Nephron (organoid): Measurements from ENCODE around the gene CTPS1.

Experiments used
- H3K27ac Mint-ChIP-seq, 3 experiments: 2 replicates each; pipeline ENCODE4 v1.8.0; 2020; ENCODE audit warnings: mixed read lengths in 3 of 3, mild to moderate bottlenecking in 2 of 3, moderate library complexity in 1 of 3
- H3K27me3 Mint-ChIP-seq: 2 replicates; pipeline ENCODE4 v1.8.0; 2021; ENCODE audit warnings: low read depth, mild to moderate bottlenecking, moderate library complexity, mixed read lengths
- H3K36me3 Mint-ChIP-seq: 2 replicates; pipeline ENCODE4 v1.8.0; 2020; ENCODE audit warnings: low read depth, mixed read lengths
- H3K4me1 Mint-ChIP-seq: 2 replicates; pipeline ENCODE4 v1.8.0; 2020; ENCODE audit warnings: mixed read lengths
- H3K4me3 Mint-ChIP-seq, 3 experiments: 2 replicates each; pipeline ENCODE4 v1.8.0; 2020; ENCODE audit warnings: mild to moderate bottlenecking in 3 of 3, mixed read lengths in 3 of 3, moderate library complexity in 2 of 3
- H3K9me3 Mint-ChIP-seq: 2 replicates; pipeline ENCODE4 v1.8.0; 2020; ENCODE audit warnings: mixed read lengths
- TF ChIP-seq, protein P1 (sequence below), 3 experiments: fragments of 200-600 bp; sonication (generic); IDR thresholded peaks; one replicate each; pipeline ENCODE4 v1.5.0; 2021; ENCODE audit warnings: antibody characterized with exemption in 3 of 3; ENCODE audit not compliant: unreplicated experiment in 3 of 3

The CTPS1 gene

DNA sequence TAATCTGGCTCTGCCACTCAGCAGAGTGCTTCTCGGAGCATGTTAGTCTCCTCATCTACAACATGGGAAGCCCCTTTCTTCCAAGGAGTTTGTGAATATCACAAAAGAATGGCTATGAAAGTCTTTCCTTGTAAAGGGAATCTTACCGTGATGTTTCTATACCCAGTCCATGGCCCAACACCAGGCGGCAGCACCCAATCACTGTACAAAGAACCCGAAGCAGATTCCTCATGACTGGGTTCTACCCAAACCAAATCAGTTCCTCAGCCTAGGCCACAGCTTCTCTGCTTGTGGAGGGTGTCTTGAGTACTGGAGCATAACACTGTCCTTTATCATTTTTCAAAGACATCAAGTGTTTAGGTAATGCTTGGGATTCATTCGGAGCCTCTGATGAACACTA is 58.6 kb downstream of the CTPS1 start:
- TF ChIP-seq, protein P1, sequence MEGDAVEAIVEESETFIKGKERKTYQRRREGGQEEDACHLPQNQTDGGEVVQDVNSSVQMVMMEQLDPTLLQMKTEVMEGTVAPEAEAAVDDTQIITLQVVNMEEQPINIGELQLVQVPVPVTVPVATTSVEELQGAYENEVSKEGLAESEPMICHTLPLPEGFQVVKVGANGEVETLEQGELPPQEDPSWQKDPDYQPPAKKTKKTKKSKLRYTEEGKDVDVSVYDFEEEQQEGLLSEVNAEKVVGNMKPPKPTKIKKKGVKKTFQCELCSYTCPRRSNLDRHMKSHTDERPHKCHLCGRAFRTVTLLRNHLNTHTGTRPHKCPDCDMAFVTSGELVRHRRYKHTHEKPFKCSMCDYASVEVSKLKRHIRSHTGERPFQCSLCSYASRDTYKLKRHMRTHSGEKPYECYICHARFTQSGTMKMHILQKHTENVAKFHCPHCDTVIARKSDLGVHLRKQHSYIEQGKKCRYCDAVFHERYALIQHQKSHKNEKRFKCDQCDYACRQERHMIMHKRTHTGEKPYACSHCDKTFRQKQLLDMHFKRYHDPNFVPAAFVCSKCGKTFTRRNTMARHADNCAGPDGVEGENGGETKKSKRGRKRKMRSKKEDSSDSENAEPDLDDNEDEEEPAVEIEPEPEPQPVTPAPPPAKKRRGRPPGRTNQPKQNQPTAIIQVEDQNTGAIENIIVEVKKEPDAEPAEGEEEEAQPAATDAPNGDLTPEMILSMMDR (IDR thresholded peaks at IDR 0.05; ENCODE audit: unreplicated experiment in 3 of 3) = no peak
- H3K4me3 Mint-ChIP-seq = no peak overlapping the region
- no peaks in the 10 kb centered on the region for H3K9me3 Mint-ChIP-seq
- H3K4me1 Mint-ChIP-seq = no peaks in the 10 kb centered on the region
- no peak overlapping the region for H3K27ac Mint-ChIP-seq
- H3K36me3 Mint-ChIP-seq = peaks cover 39% of the 10 kb centered on the region
- no peaks in the 10 kb centered on the region for H3K27me3 Mint-ChIP-seq

DNA sequence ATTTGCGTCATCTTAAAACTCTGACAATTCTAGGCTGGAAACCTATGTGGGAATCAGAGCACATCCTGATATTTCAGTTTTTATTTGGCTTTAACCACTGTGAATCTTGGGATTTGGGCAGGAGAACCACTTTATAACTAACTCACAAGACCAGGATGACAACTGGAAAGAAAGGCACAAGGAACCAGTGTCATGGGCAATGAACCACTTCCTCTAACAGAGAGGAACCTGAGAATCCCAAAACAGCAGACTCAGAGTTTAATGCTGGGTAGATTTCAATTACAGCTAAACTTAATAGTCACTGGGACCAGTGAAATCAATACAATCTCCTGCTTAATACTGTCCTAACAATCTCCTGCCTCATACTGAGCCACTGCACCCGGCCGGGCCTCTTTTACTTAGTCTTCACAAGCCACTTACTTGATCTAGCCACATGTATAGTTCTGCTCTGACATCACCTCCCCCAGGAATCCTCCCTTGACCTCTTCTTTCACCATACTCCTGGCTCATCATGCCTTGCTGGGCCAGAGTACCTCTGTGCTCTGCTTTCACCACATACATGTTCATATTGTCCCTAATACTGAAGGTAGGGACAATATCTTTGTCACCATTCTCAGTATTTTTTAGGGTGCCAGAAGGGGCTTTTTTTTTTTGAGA is 62.2 kb downstream of the CTPS1 start:
- TF ChIP-seq, protein P1 (IDR thresholded peaks at IDR 0.05; ENCODE audit: unreplicated experiment in 3 of 3) = no peak
- peaks cover 52% of the 10 kb centered on the region for H3K36me3 Mint-ChIP-seq

DNA sequence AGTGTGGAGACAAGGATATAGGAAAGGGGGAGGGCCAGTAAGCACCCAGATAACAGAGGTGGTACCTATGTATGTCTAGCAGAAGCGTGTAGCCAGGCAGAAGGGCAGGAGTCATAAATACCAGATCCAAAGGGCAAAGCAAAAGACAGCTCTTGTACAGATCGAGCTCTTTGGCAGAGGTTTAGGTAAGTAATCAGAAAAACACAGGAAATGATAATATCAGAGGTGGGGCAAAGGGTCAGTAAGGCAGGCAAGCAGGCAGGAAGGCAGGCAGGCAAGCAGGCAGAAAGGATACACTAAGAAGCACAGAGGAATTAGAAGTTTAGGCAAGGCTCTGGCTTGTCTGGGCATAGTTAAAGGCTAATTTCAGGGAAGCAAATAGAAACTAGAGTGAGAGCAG is 64.7 kb downstream of the CTPS1 start:
- H3K27me3 Mint-ChIP-seq = no peaks in the 10 kb centered on the region
- H3K9me3 Mint-ChIP-seq = no peaks in the 10 kb centered on the region
- TF ChIP-seq, protein P1 (IDR thresholded peaks at IDR 0.05; ENCODE audit: unreplicated experiment in 3 of 3) = no peak
- H3K4me3 Mint-ChIP-seq = no peak overlapping the region
- H3K27ac Mint-ChIP-seq = peak overlapping the region in 1 of 3 experiments; percentile 6
- H3K4me1 Mint-ChIP-seq = no peaks in the 10 kb centered on the region
- H3K36me3 Mint-ChIP-seq = peaks cover 61% of the 10 kb centered on the region

More for the DNA sequence above, 62.2 kb downstream of the CTPS1 start:
- Mint-ChIP-seq H3K9me3 (no peaks in the 10 kb centered on the region), H3K4me3 (no peak overlapping the region), H3K27ac (no peak overlapping the region), H3K27me3 (no peaks in the 10 kb centered on the region), H3K4me1 (no peaks in the 10 kb centered on the region)

- Mint-ChIP-seq H3K4me3 (no peak overlapping the region), H3K27me3 (no peaks in the 10 kb centered on the region), H3K36me3 (peaks cover 64% of the 10 kb centered on the region), H3K9me3 (no peaks in the 10 kb centered on the region), H3K27ac (no peak overlapping the region), H3K4me1 (no peaks in the 10 kb centered on the region)
- TF ChIP-seq, protein P1 (IDR thresholded peaks at IDR 0.05; ENCODE audit: unreplicated experiment in 3 of 3) = no peak
Observed at GRCh38 chr1:41045740-41046139, 66.2 kb downstream of the CTPS1 start.

GRCh38 chr1:41046347-41046775 is 66.9 kb downstream of the CTPS1 start:
- no peaks in the 10 kb centered on the region for H3K9me3 Mint-ChIP-seq
- TF ChIP-seq, protein P1 (IDR thresholded peaks at IDR 0.05; ENCODE audit: unreplicated experiment in 3 of 3) = no peak
- no peaks in the 10 kb centered on the region for H3K27me3 Mint-ChIP-seq

GRCh38 chr1:41048540-41048939 is 69.0 kb downstream of the CTPS1 start:
- Mint-ChIP-seq H3K27me3 (no peaks in the 10 kb centered on the region), H3K27ac (no peak overlapping the region), H3K9me3 (no peaks in the 10 kb centered on the region), H3K36me3 (peaks cover 65% of the 10 kb centered on the region), H3K4me1 (peaks cover 3% of the 10 kb centered on the region), H3K4me3 (no peak overlapping the region)
- TF ChIP-seq, protein P1 (IDR thresholded peaks at IDR 0.05; ENCODE audit: unreplicated experiment in 3 of 3) = no peak

More at GRCh38 chr1:41046347-41046775, 66.9 kb downstream of the CTPS1 start:
- Mint-ChIP-seq H3K4me3 (no peak overlapping the region), H3K36me3 (peaks cover 61% of the 10 kb centered on the region), H3K4me1 (no peaks in the 10 kb centered on the region), H3K27ac (no peak overlapping the region)
